ENCODE data around the gene TCF19. TPM values are rescaled to one million over a fixed set of nuclear protein-coding genes. Genes with fewer than 3 reads are reported as not detected.
"Not testable (repeated sequence)": the region's sequence is repeated elsewhere in the genome, so short reads cannot be mapped to it uniquely, and the experiment has no call there.

TCF19 gene
- total RNA-seq, 2 donors from 2014 or later, result 2.2 to 8.3 TPM

GRCh38 chr6:31196251-31197022, 38.0 kb downstream of the TCF19 start:
- DNase-seq, ATAC-seq: not testable (repeated sequence)
- intact Hi-C loops (cut with DNase I), result loop anchor here (1.0 to 5.0 kb wide), 3 partner anchors 74 to 171 kb away; no protein-coding TSS in a partner anchor

GRCh38 chr6:31197559-31198305, 39.3 kb downstream of the TCF19 start:
- DNase-seq, result peak; percentile 94
- intact Hi-C loops (cut with DNase I), result loop anchor here (1.0 to 5.0 kb wide), 3 partner anchors 73 to 170 kb away; no protein-coding TSS in a partner anchor
- peak; percentile 90 to 92 for ATAC-seq

- DNase-seq, ATAC-seq: not testable (repeated sequence)
- intact Hi-C loops (cut with DNase I), result loop anchor here in 1 of 2 donors (5.0 kb wide), 1 partner anchor 168 kb away; no protein-coding TSS in a partner anchor
These were observed 40.7 kb downstream of the TCF19 start for GRCh38 chr6:31199105-31199452.

- intact Hi-C loops (cut with DNase I), result no loop called here
- ATAC-seq, result no peak
- DNase-seq, result no peak
These were observed 44.1 kb downstream of the TCF19 start for GRCh38 chr6:31202259-31203166.

GRCh38 chr6:31203345-31203979, 45.1 kb downstream of the TCF19 start:
- ATAC-seq, result peak in 1 of 2 donors; percentile 67

GRCh38 chr6:31204751-31205145, 46.4 kb downstream of the TCF19 start:
- DNase-seq (no peak), ATAC-seq (no peak)
- intact Hi-C loops (cut with DNase I), result no loop called here

More at GRCh38 chr6:31203345-31203979, 45.1 kb downstream of the TCF19 start:
- DNase-seq, result no peak
- intact Hi-C loops (cut with DNase I), result no loop called here

- intact Hi-C loops (cut with DNase I), result no loop called here
- ATAC-seq, result no peak
- DNase-seq, result no peak
These were observed 47.2 kb downstream of the TCF19 start for GRCh38 chr6:31205638-31206037.

GRCh38 chr6:31208506-31208905, 50.1 kb downstream of the TCF19 start:
- intact Hi-C loops (cut with DNase I), result no loop called here
- ATAC-seq (peak in 1 of 2 donors; percentile 49), DNase-seq (no peak)

- DNase-seq (no peak), ATAC-seq (no peak)
- intact Hi-C loops (cut with DNase I), result no loop called here
These were observed 50.7 kb downstream of the TCF19 start for GRCh38 chr6:31209137-31209536.

- ATAC-seq (peak in 1 of 2 donors; percentile 64), DNase-seq (no peak)
- intact Hi-C loops (cut with DNase I), result no loop called here
These were observed 51.7 kb downstream of the TCF19 start for GRCh38 chr6:31210123-31210522.

- ATAC-seq (no peak), DNase-seq (no peak)
- intact Hi-C loops (cut with DNase I), result no loop called here
These were observed 52.5 kb downstream of the TCF19 start for GRCh38 chr6:31210741-31211532.

Other genes with a start within 250 kb of the TCF19 start
- gene VARS2, start 244.4 kb upstream of the TCF19 start, total RNA-seq, result 10 to 100 TPM; 14.0 to 18.7 TPM
- not detected for gene SFTA2, start 226.4 kb upstream of the TCF19 start, total RNA-seq
- not detected for gene MUCL3, start 217.6 kb upstream of the TCF19 start, total RNA-seq
- gene MUC21, start 174.9 kb upstream of the TCF19 start, total RNA-seq, result not detected
- gene MUC22, start 148.1 kb upstream of the TCF19 start, total RNA-seq, result under 1 TPM in 1 of 2 donors, not detected in 1; 0.06 TPM
- gene C6orf15, start 46.0 kb upstream of the TCF19 start, total RNA-seq, result not detected
- gene PSORS1C1, start 43.8 kb upstream of the TCF19 start, total RNA-seq, result 1 to 10 TPM; 1.1 to 1.9 TPM
- gene CDSN, start 38.1 kb upstream of the TCF19 start, total RNA-seq, result under 1 TPM in 1 of 2 donors, not detected in 1; 0.10 TPM
- not detected for gene PSORS1C2, start 19.5 kb upstream of the TCF19 start, total RNA-seq
- 10 to 100 TPM; 10.4 to 11.0 TPM for gene CCHCR1, start 787 bp upstream of the TCF19 start, total RNA-seq
- under 1 TPM; 0.71 to 0.86 TPM for gene POU5F1, start 12.1 kb downstream of the TCF19 start, total RNA-seq
- gene HLA-C, start 113.5 kb downstream of the TCF19 start, total RNA-seq, result 100 to 1,000 TPM; 235 to 362 TPM
- 100 to 1,000 TPM; 609 to 632 TPM for gene HLA-B, start 198.6 kb downstream of the TCF19 start, total RNA-seq
- gene MICA, start 245.0 kb downstream of the TCF19 start, total RNA-seq, result 10 to 100 TPM; 10.0 to 11.3 TPM

Data from left cardiac atrium (tissue), 4 donors.